Common myeloid progenitor, CD34-positive (primary cell): ENCODE data around the gene WFDC10B.
"Not testable (repeated sequence)": the region's sequence is repeated elsewhere in the genome, so short reads cannot be mapped to it uniquely, and the experiment has no call there.

ENCODE experiments used
- CTCF ChIA-PET: fragments of 350-600 bp; sonication (Branson Sonifier 250); formaldehyde crosslinking; loops from one replicate; lab custom pipeline; 2021; ENCODE audit warnings: antibody characterized with exemption; lab: Charles Lee
- POLR2A ChIA-PET: fragments of 350-600 bp; sonication (Branson Sonifier 250); formaldehyde crosslinking; loops from one replicate; lab custom pipeline; 2021; ENCODE audit warnings: antibody characterized with exemption; lab: Charles Lee
- DNase-seq, 3 donors: peaks; one replicate each; pipeline versions ENCODE4 v3.0.0 to v3.0.0-alpha.2; 2013
- H3K27ac ChIP-seq, 2 experiments: 1 replicate in 1 of 2; 2 replicates in 1 of 2; pipeline ENCODE4 v1.7.0; 2013; ENCODE audit warnings: inconsistent platforms in 2 of 2, low read length in 2 of 2, mild to moderate bottlenecking in 2 of 2, low read depth in 1 of 2, moderate library complexity in 1 of 2; ENCODE audit not compliant: severe bottlenecking in 2 of 2, insufficient read depth in 1 of 2, poor library complexity in 1 of 2
- H3K27me3 ChIP-seq, 5 experiments: replicated peaks in 2 of 5; 1 replicate in 3 of 5; 2 replicates in 2 of 5; pipeline versions ENCODE4 v1.6.1 to v1.7.0; 2013; ENCODE audit warnings: low read length in 4 of 5, mild to moderate bottlenecking in 2 of 5, moderate library complexity in 2 of 5, inconsistent platforms in 1 of 5; ENCODE audit not compliant: insufficient read depth in 5 of 5, control insufficient read depth in 4 of 5
- H3K36me3 ChIP-seq, 4 experiments: 1 replicate in 2 of 4; 2 replicates in 2 of 4; pipeline versions ENCODE4 v1.6.1 to v1.7.0; 2013; ENCODE audit warnings: low read length in 3 of 4, control low read depth in 1 of 4, mild to moderate bottlenecking in 1 of 4; ENCODE audit not compliant: control insufficient read depth in 4 of 4, insufficient read depth in 4 of 4
- H3K4me1 ChIP-seq, 4 experiments: 1 replicate in 3 of 4; 2 replicates in 1 of 4; pipeline versions ENCODE4 v1.6.1 to v1.7.1; 2013; ENCODE audit warnings: low read length in 3 of 4, mild to moderate bottlenecking in 3 of 4, control low read depth in 1 of 4, inconsistent platforms in 1 of 4, moderate library complexity in 1 of 4; ENCODE audit not compliant: control insufficient read depth in 4 of 4, insufficient read depth in 4 of 4; ENCODE audit errors: control extremely low read depth in 1 of 4
- H3K4me3 ChIP-seq, 7 experiments: 1 replicate in 4 of 7; 2 replicates in 3 of 7; pipeline versions ENCODE4 v1.5.1 to v1.7.0; 2013; ENCODE audit warnings: mild to moderate bottlenecking in 7 of 7, low read length in 6 of 7, moderate library complexity in 6 of 7, inconsistent platforms in 2 of 7, low read depth in 2 of 7, control low read depth in 1 of 7; ENCODE audit not compliant: insufficient read depth in 4 of 7, control insufficient read depth in 1 of 7; ENCODE audit errors: extremely low read depth in 1 of 7
- H3K9me3 ChIP-seq, 5 experiments: 1 replicate in 4 of 5; 2 replicates in 1 of 5; pipeline versions ENCODE4 v1.6.1 to v1.7.1; 2013; ENCODE audit warnings: low read length in 4 of 5, mild to moderate bottlenecking in 2 of 5, inconsistent platforms in 1 of 5, low read depth in 1 of 5, moderate library complexity in 1 of 5; ENCODE audit not compliant: control insufficient read depth in 4 of 5, insufficient read depth in 2 of 5; ENCODE audit errors: control extremely low read depth in 1 of 5
- WGBS: methylation state at CpG from one replicate; pipeline ENCODE4 v1.1.5; 2013; ENCODE audit not compliant: insufficient coverage; 5-methylcytosine and 5-hydroxymethylcytosine counted together

The WFDC10B gene

GRCh38 chr20:45651726-45652125 is 53.1 kb downstream of the WFDC10B start:
- H3K36me3 ChIP-seq, DNase-seq, H3K9me3 ChIP-seq, H3K27me3 ChIP-seq, H3K4me1 ChIP-seq, POLR2A ChIA-PET, H3K4me3 ChIP-seq, CTCF ChIA-PET, H3K27ac ChIP-seq: not testable (repeated sequence)
- 87% methylated on average over 7 of the region's 7 CpGs for WGBS

GRCh38 chr20:45649312-45649863 is 55.4 kb downstream of the WFDC10B start:
- Histone ChIP-seq H3K27me3 (no peaks in the 10 kb centered on the region), H3K4me1 (no peaks in the 10 kb centered on the region), H3K36me3 (no peaks in the 10 kb centered on the region), H3K27ac (no peak overlapping the region), H3K9me3 (peaks cover 0 to 1% (median 0%) of the 10 kb centered on the region in 5 experiments), H3K4me3 (no peak overlapping the region)
- DNase-seq: no peak
- WGBS: 100% methylated on average over 2 of the region's 6 CpGs
- ChIA-PET CTCF (no interaction called here), POLR2A (no interaction called here)

GRCh38 chr20:45647441-45648050 is 57.3 kb downstream of the WFDC10B start:
- POLR2A ChIA-PET: no interaction called here
- Histone ChIP-seq H3K36me3 (no peaks in the 10 kb centered on the region), H3K27me3 (no peaks in the 10 kb centered on the region), H3K4me3 (no peak overlapping the region), H3K27ac (no peak overlapping the region), H3K4me1 (no peaks in the 10 kb centered on the region), H3K9me3 (peaks cover 0 to 1% (median 0%) of the 10 kb centered on the region in 5 experiments)
- CTCF ChIA-PET: interaction anchor here (0.5 kb wide), 1 partner anchor 92 kb away, joined by 3 read pairs; no protein-coding TSS in a partner anchor
- no peak for DNase-seq
- 100% methylated on average over 1 of the region's 1 CpG for WGBS

- no peaks in the 10 kb centered on the region for H3K4me1 ChIP-seq
- no peak overlapping the region for H3K27ac ChIP-seq
- POLR2A ChIA-PET: no interaction called here
- peaks cover 0 to 1% (median 0%) of the 10 kb centered on the region in 5 experiments for H3K9me3 ChIP-seq
- CTCF ChIA-PET: interaction anchor here (0.7 kb wide), 1 partner anchor 72 kb away, joined by 3 read pairs; no protein-coding TSS in a partner anchor
- H3K27me3 ChIP-seq: no peaks in the 10 kb centered on the region
- DNase-seq: no peak
- H3K4me3 ChIP-seq: no peak overlapping the region
- H3K36me3 ChIP-seq: no peaks in the 10 kb centered on the region
- WGBS: 88% methylated on average over 3 of the region's 3 CpGs
These were observed 57.9 kb downstream of the WFDC10B start for GRCh38 chr20:45646875-45647274.

GRCh38 chr20:45645869-45646268 is 59.0 kb downstream of the WFDC10B start:
- DNase-seq, H3K27me3 ChIP-seq, POLR2A ChIA-PET, H3K4me1 ChIP-seq, H3K27ac ChIP-seq, H3K36me3 ChIP-seq, H3K9me3 ChIP-seq, H3K4me3 ChIP-seq: not testable (repeated sequence)
- CTCF ChIA-PET: interaction anchor here (0.7 kb wide), 1 partner anchor 73 kb away, joined by 3 read pairs; no protein-coding TSS in a partner anchor
- 100% methylated on average over 2 of the region's 28 CpGs for WGBS

- CTCF ChIA-PET, POLR2A ChIA-PET, H3K27ac ChIP-seq, H3K4me1 ChIP-seq, H3K9me3 ChIP-seq, H3K4me3 ChIP-seq, DNase-seq, H3K36me3 ChIP-seq, H3K27me3 ChIP-seq: not testable (repeated sequence)
- 100% methylated on average over 3 of the region's 24 CpGs for WGBS
These were observed 63.7 kb downstream of the WFDC10B start for GRCh38 chr20:45641076-45641475.

- no peaks in the 10 kb centered on the region for H3K27me3 ChIP-seq
- ChIA-PET POLR2A (no interaction called here), CTCF (no interaction called here)
- H3K27ac ChIP-seq: no peak overlapping the region
- 95% methylated on average over 3 of the region's 5 CpGs for WGBS
- H3K4me3 ChIP-seq: no peak overlapping the region
- H3K36me3 ChIP-seq: no peaks in the 10 kb centered on the region
- DNase-seq: no peak
- no peaks in the 10 kb centered on the region for H3K4me1 ChIP-seq
- H3K9me3 ChIP-seq: no peaks in the 10 kb centered on the region
These were observed 65.1 kb downstream of the WFDC10B start for GRCh38 chr20:45639687-45640086.
